GM18951 (cell line): ENCODE results near the gene KCND3.

Experiments used
- POLR2A ChIP-seq: IDR thresholded peaks from 4 replicates; pipeline ENCODE4 v1.6.1; 2011; ENCODE audit warnings: mild to moderate bottlenecking; ENCODE audit not compliant: insufficient read length, insufficient read depth; ENCODE audit errors: extremely low read depth
- in situ Hi-C: fragments of 300-500 bp; cut with MboI; formaldehyde crosslinking; loops from one replicate; pipeline ENCODE4 v1.12.0; 2022; ENCODE audit warnings: low sequenced_read_pairs, mixed read lengths, inconsistent platforms; ENCODE audit not compliant: unreplicated experiment

The KCND3 gene

GRCh38 chr1:111961773-111962565, 27.5 kb downstream of the KCND3 start:
- no peak for TF ChIP-seq POLR2A
- in situ Hi-C loops: no loop called here

GRCh38 chr1:111961016-111961415, 28.5 kb downstream of the KCND3 start:
- no peak for TF ChIP-seq POLR2A

GRCh38 chr1:111959436-111959835, 30.0 kb downstream of the KCND3 start:
- no peak for TF ChIP-seq POLR2A
- in situ Hi-C loops: no loop called here

More at GRCh38 chr1:111961016-111961415, 28.5 kb downstream of the KCND3 start:
- in situ Hi-C loops: no loop called here

- TF ChIP-seq POLR2A: no peak
- in situ Hi-C loops: no loop called here
Measured at GRCh38 chr1:111958851-111959250, 30.6 kb downstream of the KCND3 start.

- in situ Hi-C loops: no loop called here
- no peak for TF ChIP-seq POLR2A
Measured at GRCh38 chr1:111958075-111958474, 31.4 kb downstream of the KCND3 start.

- in situ Hi-C loops: no loop called here
- no peak for TF ChIP-seq POLR2A
Measured at GRCh38 chr1:111956155-111956771, 33.2 kb downstream of the KCND3 start.

GRCh38 chr1:111955755-111956154, 33.7 kb downstream of the KCND3 start:
- TF ChIP-seq POLR2A: no peak
- in situ Hi-C loops: no loop called here

- in situ Hi-C loops: no loop called here
Measured at GRCh38 chr1:111953797-111954196, 35.7 kb downstream of the KCND3 start.

GRCh38 chr1:111952125-111952657, 37.3 kb downstream of the KCND3 start:
- in situ Hi-C loops: no loop called here

More at GRCh38 chr1:111953797-111954196, 35.7 kb downstream of the KCND3 start:
- no peak for TF ChIP-seq POLR2A

GRCh38 chr1:111948209-111949171, 41.0 kb downstream of the KCND3 start:
- in situ Hi-C loops: no loop called here
- no peak for TF ChIP-seq POLR2A

More at GRCh38 chr1:111952125-111952657, 37.3 kb downstream of the KCND3 start:
- no peak for TF ChIP-seq POLR2A

GRCh38 chr1:111943846-111944749, 45.4 kb downstream of the KCND3 start:
- TF ChIP-seq POLR2A: no peak
- in situ Hi-C loops: no loop called here

GRCh38 chr1:111943066-111943465, 46.4 kb downstream of the KCND3 start:
- TF ChIP-seq POLR2A: no peak
- in situ Hi-C loops: no loop called here
